GM23338 (cell line): ENCODE measurements around the gene MRPL23. TPM values are rescaled to one million over a fixed set of nuclear protein-coding genes. Genes with fewer than 3 reads are reported as not detected.

Experiments used
- ATAC-seq: fragments of 200-7000 bp; cut with Tn5 transposase; 3 replicates; pipeline ENCODE4 v1.9.1; 2020
- DNase-seq: peaks from one replicate; pipeline ENCODE4 v3.0.0-alpha.2; 2015; ENCODE audit warnings: low spot score
- H2AFZ ChIP-seq: fragments of 200-600 bp; sonication (generic); 2 replicates; pipeline ENCODE4 v1.8.0; 2016; ENCODE audit warnings: antibody characterized with exemption, mild to moderate bottlenecking, moderate library complexity
- H3F3A ChIP-seq: fragments of 200-600 bp; sonication (generic); replicated peaks from 2 replicates; pipeline ENCODE4 v1.8.0; 2017; ENCODE audit warnings: antibody characterized with exemption, mixed run types, low read depth
- H3K27ac ChIP-seq: fragments of 200-600 bp; sonication (generic); 2 replicates; pipeline ENCODE4 v1.6.1; 2016; ENCODE audit warnings: low read depth
- H3K27me3 ChIP-seq: fragments of 200-600 bp; sonication (generic); 2 replicates; pipeline ENCODE4 v1.8.0; 2016; ENCODE audit warnings: mild to moderate bottlenecking, mixed run types, moderate library complexity; ENCODE audit not compliant: insufficient read depth
- H3K36me3 ChIP-seq: fragments of 200-600 bp; sonication (generic); 2 replicates; pipeline ENCODE4 v1.8.0; 2016; ENCODE audit warnings: mild to moderate bottlenecking; ENCODE audit not compliant: insufficient read depth
- H3K4me1 ChIP-seq: fragments of 200-600 bp; sonication (generic); 2 replicates; pipeline ENCODE4 v1.8.0; 2016; ENCODE audit warnings: mild to moderate bottlenecking, moderate library complexity; ENCODE audit not compliant: insufficient read depth
- H3K4me2 ChIP-seq: fragments of 200-600 bp; sonication (generic); 2 replicates; pipeline ENCODE4 v1.7.1; 2017; ENCODE audit warnings: mixed run types
- H3K4me3 ChIP-seq: fragments of 200-600 bp; sonication (generic); 2 replicates; pipeline ENCODE4 v1.6.1; 2016; ENCODE audit warnings: mixed run types
- H3K79me2 ChIP-seq: fragments of 200-600 bp; sonication (generic); replicated peaks from 2 replicates; pipeline ENCODE4 v1.8.0; 2017; ENCODE audit warnings: mild to moderate bottlenecking; ENCODE audit not compliant: insufficient read depth
- H3K9me2 ChIP-seq: fragments of 200-600 bp; sonication (generic); 2 replicates; pipeline ENCODE4 v1.8.0; 2017; ENCODE audit not compliant: insufficient read depth
- H4K20me1 ChIP-seq: fragments of 200-600 bp; sonication (generic); replicated peaks from 2 replicates; pipeline ENCODE4 v1.8.0; 2017; ENCODE audit warnings: mild to moderate bottlenecking; ENCODE audit not compliant: insufficient read depth
- H3K27ac Mint-ChIP-seq: 2 replicates; pipeline ENCODE4 v1.8.0; 2020; ENCODE audit warnings: inconsistent platforms, mild to moderate bottlenecking, moderate library complexity, mixed read lengths
- H3K27me3 Mint-ChIP-seq: 3 replicates; pipeline ENCODE4 v1.8.0; 2022; ENCODE audit warnings: low read depth, mild to moderate bottlenecking, moderate library complexity, mixed read lengths, inconsistent platforms; ENCODE audit not compliant: insufficient read depth, poor library complexity
- H3K36me3 Mint-ChIP-seq: 3 replicates; pipeline ENCODE4 v1.8.0; 2021; ENCODE audit warnings: low read depth, mild to moderate bottlenecking, inconsistent platforms, moderate library complexity, mixed read lengths
- H3K4me1 Mint-ChIP-seq: 3 replicates; pipeline ENCODE4 v1.8.0; 2020; ENCODE audit warnings: mild to moderate bottlenecking, inconsistent platforms, mixed read lengths
- H3K4me3 Mint-ChIP-seq: 3 replicates; pipeline ENCODE4 v1.8.0; 2021; ENCODE audit warnings: moderate library complexity, mild to moderate bottlenecking, inconsistent platforms, mixed read lengths
- H3K9me3 Mint-ChIP-seq: 3 replicates; pipeline ENCODE4 v1.8.0; 2020; ENCODE audit warnings: moderate library complexity, mild to moderate bottlenecking, inconsistent platforms, mixed read lengths
- CREB1 ChIP-seq: fragments of 250-450 bp; sonication (Bioruptor Pico); IDR thresholded peaks from 2 replicates; pipeline ENCODE4 v1.5.0; 2020; ENCODE audit warnings: low read depth, mild to moderate bottlenecking, moderate library complexity
- EZH2 ChIP-seq: fragments of 200-600 bp; sonication (generic); IDR thresholded peaks from one replicate; pipeline ENCODE4 v1.8.0; 2017; ENCODE audit warnings: antibody characterized with exemption, mild to moderate bottlenecking, low read depth; ENCODE audit not compliant: unreplicated experiment
- EZH2phosphoT487 ChIP-seq: fragments of 200-600 bp; sonication (generic); IDR thresholded peaks from one replicate; pipeline ENCODE4 v1.8.1; 2018; ENCODE audit warnings: antibody characterized with exemption; ENCODE audit not compliant: unreplicated experiment
- JUNB ChIP-seq: IDR thresholded peaks from one replicate; pipeline ENCODE4 v1.6.1; 2016; ENCODE audit warnings: antibody characterized with exemption; ENCODE audit not compliant: unreplicated experiment
- NANOG ChIP-seq: IDR thresholded peaks from 2 replicates; pipeline ENCODE4 v1.6.1; 2016; ENCODE audit warnings: antibody characterized with exemption, borderline replicate concordance
- POLR2AphosphoS5 ChIP-seq: IDR thresholded peaks from 2 replicates; pipeline ENCODE4 v1.6.1; 2016; ENCODE audit warnings: antibody characterized with exemption, low read depth
- STAT1 ChIP-seq: IDR thresholded peaks from one replicate; pipeline ENCODE4 v1.6.1; 2016; ENCODE audit warnings: antibody characterized with exemption; ENCODE audit not compliant: unreplicated experiment
- ZNF114 ChIP-seq: fragments of 250-450 bp; sonication (Bioruptor Pico); IDR thresholded peaks from 2 replicates; pipeline ENCODE4 v1.5.0; 2020; ENCODE audit warnings: mild to moderate bottlenecking, moderate library complexity
- ZNF331 ChIP-seq: fragments of 250-450 bp; sonication (Bioruptor Pico); IDR thresholded peaks from 2 replicates; pipeline ENCODE4 v1.5.0; 2020; ENCODE audit warnings: low read depth, mild to moderate bottlenecking, moderate library complexity
- polyA plus RNA-seq: library from polyadenylated mRNA; unstranded; fragments of >200 nt; fragmentation: Nextera tagmentation; extraction: Ambion mirVana; gene quantifications from 2 replicates; pipeline ENCODE4 v1.2.1, GENCODE V29; 2016
- total RNA-seq: library from RNA; depleted of rRNA; stranded (reverse); fragments of >200 nt; shearing (Covaris generic); gene quantifications from 2 replicates; pipeline ENCODE4 v1.2.3, GENCODE V29; 2014
- TF ChIP-seq, protein P1 (sequence below): IDR thresholded peaks from 2 replicates; pipeline ENCODE4 v1.6.1; 2016; ENCODE audit warnings: antibody characterized with exemption
- TF ChIP-seq, protein P2 (sequence below): fragments of 250-450 bp; sonication (Bioruptor Pico); IDR thresholded peaks from 2 replicates; pipeline ENCODE4 v1.5.0; 2020; ENCODE audit warnings: mild to moderate bottlenecking, moderate library complexity
- TF ChIP-seq, protein P3 (sequence below), 2 experiments: fragments of 200-600 bp in 1 of 2; sonication (generic) in 1 of 2; conservative IDR thresholded peaks; 2 replicates each; pipeline versions ENCODE4 v1.5.1 to v1.6.1; 2016 to 2017; ENCODE audit warnings: antibody characterized with exemption in 2 of 2, low read depth in 2 of 2, mild to moderate bottlenecking in 2 of 2, moderate library complexity in 1 of 2

The MRPL23 gene
- total and polyA plus RNA-seq, 2 experiments from 2014 or later = 84.7 to 91.5 TPM

DNA sequence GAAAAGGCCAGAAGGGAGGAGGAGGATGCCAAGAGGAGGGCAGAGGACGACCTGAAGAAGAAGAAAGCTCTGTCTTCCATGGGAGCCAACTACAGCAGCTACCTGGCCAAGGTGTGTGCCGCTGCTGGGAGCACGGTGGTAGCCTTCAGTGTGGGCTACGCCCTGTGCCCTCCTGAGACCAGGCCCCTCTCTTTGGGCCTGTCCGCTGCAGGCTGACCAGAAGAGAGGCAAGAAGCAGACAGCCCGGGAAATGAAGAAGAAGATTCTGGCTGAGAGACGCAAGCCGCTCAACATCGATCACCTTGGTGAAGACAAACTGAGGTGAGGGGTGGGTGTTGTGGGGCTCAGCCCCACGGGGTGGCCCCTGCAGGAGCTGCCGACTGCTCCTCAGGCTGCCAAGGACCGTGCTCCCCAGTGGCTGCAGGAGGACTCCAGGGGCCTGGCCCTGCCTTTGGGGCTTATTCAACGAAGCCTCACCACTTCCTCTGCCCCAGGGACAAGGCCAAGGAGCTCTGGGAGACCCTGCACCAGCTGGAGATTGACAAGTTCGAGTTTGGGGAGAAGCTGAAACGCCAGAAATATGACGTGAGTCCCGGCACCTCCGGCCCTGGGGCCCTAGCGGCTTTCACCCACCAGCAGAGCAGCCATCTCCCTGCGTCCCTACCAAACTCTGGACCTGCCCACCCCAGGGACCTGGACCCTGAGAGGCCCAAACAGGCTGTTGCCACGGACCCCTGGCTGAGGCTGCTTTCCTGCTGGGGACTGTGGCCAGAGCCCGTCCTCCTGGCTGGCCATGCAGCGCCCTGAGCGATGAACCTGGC is 12.6 kb upstream of the MRPL23 start:
- Mint-ChIP-seq H3K36me3 (no peaks in the 10 kb centered on the region), H3K27ac (no peak overlapping the region), H3K4me3 (no peak overlapping the region), H3K9me3 (no peaks in the 10 kb centered on the region), H3K4me1 (peaks cover 7% of the 10 kb centered on the region; the same call in 2 of the 3 replicates), H3K27me3 (peaks cover 17% of the 10 kb centered on the region)
- no peaks in the 10 kb centered on the region for H3K4me1 ChIP-seq
- no peak overlapping the region for H3K4me3 ChIP-seq
- no peaks in the 10 kb centered on the region for H3K79me2 ChIP-seq
- H2AFZ ChIP-seq = no peak overlapping the region
- no peak for ATAC-seq
- no peak overlapping the region for H3K27ac ChIP-seq
- H3K4me2 ChIP-seq = no peak overlapping the region
- H3F3A ChIP-seq = no peaks in the 10 kb centered on the region
- no peaks in the 10 kb centered on the region for H3K9me2 ChIP-seq
- no peaks in the 10 kb centered on the region for H4K20me1 ChIP-seq
- H3K36me3 ChIP-seq = no peaks in the 10 kb centered on the region
- no peaks in the 10 kb centered on the region for H3K27me3 ChIP-seq
- no peak for DNase-seq
- TF ChIP-seq POLR2AphosphoS5 (no peak), ZNF114 (no peak), EZH2phosphoT487 (no peak), JUNB (no peak), CREB1 (CRISPR knock-in tag) (no peak), EZH2 (no peak), NANOG (no peak), ZNF331 (CRISPR knock-in tag) (no peak), STAT1 (no peak)
- TF ChIP-seq, protein P1, sequence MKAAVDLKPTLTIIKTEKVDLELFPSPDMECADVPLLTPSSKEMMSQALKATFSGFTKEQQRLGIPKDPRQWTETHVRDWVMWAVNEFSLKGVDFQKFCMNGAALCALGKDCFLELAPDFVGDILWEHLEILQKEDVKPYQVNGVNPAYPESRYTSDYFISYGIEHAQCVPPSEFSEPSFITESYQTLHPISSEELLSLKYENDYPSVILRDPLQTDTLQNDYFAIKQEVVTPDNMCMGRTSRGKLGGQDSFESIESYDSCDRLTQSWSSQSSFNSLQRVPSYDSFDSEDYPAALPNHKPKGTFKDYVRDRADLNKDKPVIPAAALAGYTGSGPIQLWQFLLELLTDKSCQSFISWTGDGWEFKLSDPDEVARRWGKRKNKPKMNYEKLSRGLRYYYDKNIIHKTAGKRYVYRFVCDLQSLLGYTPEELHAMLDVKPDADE = no peak
- TF ChIP-seq, protein P2, sequence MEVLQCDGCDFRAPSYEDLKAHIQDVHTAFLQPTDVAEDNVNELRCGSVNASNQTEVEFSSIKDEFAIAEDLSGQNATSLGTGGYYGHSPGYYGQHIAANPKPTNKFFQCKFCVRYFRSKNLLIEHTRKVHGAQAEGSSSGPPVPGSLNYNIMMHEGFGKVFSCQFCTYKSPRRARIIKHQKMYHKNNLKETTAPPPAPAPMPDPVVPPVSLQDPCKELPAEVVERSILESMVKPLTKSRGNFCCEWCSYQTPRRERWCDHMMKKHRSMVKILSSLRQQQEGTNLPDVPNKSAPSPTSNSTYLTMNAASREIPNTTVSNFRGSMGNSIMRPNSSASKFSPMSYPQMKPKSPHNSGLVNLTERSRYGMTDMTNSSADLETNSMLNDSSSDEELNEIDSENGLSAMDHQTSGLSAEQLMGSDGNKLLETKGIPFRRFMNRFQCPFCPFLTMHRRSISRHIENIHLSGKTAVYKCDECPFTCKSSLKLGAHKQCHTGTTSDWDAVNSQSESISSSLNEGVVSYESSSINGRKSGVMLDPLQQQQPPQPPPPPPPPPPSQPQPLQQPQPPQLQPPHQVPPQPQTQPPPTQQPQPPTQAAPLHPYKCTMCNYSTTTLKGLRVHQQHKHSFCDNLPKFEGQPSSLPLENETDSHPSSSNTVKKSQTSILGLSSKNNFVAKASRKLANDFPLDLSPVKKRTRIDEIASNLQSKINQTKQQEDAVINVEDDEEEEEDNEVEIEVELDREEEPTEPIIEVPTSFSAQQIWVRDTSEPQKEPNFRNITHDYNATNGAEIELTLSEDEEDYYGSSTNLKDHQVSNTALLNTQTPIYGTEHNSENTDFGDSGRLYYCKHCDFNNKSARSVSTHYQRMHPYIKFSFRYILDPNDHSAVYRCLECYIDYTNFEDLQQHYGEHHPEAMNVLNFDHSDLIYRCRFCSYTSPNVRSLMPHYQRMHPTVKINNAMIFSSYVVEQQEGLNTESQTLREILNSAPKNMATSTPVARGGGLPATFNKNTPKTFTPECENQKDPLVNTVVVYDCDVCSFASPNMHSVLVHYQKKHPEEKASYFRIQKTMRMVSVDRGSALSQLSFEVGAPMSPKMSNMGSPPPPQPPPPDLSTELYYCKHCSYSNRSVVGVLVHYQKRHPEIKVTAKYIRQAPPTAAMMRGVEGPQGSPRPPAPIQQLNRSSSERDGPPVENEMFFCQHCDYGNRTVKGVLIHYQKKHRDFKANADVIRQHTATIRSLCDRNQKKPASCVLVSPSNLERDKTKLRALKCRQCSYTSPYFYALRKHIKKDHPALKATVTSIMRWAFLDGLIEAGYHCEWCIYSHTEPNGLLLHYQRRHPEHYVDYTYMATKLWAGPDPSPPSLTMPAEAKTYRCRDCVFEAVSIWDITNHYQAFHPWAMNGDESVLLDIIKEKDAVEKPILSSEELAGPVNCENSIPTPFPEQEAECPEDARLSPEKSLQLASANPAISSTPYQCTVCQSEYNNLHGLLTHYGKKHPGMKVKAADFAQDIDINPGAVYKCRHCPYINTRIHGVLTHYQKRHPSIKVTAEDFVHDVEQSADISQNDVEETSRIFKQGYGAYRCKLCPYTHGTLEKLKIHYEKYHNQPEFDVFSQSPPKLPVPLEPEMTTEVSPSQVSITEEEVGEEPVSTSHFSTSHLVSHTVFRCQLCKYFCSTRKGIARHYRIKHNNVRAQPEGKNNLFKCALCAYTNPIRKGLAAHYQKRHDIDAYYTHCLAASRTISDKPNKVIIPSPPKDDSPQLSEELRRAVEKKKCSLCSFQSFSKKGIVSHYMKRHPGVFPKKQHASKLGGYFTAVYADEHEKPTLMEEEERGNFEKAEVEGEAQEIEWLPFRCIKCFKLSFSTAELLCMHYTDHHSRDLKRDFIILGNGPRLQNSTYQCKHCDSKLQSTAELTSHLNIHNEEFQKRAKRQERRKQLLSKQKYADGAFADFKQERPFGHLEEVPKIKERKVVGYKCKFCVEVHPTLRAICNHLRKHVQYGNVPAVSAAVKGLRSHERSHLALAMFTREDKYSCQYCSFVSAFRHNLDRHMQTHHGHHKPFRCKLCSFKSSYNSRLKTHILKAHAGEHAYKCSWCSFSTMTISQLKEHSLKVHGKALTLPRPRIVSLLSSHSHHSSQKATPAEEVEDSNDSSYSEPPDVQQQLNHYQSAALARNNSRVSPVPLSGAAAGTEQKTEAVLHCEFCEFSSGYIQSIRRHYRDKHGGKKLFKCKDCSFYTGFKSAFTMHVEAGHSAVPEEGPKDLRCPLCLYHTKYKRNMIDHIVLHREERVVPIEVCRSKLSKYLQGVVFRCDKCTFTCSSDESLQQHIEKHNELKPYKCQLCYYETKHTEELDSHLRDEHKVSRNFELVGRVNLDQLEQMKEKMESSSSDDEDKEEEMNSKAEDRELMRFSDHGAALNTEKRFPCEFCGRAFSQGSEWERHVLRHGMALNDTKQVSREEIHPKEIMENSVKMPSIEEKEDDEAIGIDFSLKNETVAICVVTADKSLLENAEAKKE = no peak
- TF ChIP-seq, protein P3, sequence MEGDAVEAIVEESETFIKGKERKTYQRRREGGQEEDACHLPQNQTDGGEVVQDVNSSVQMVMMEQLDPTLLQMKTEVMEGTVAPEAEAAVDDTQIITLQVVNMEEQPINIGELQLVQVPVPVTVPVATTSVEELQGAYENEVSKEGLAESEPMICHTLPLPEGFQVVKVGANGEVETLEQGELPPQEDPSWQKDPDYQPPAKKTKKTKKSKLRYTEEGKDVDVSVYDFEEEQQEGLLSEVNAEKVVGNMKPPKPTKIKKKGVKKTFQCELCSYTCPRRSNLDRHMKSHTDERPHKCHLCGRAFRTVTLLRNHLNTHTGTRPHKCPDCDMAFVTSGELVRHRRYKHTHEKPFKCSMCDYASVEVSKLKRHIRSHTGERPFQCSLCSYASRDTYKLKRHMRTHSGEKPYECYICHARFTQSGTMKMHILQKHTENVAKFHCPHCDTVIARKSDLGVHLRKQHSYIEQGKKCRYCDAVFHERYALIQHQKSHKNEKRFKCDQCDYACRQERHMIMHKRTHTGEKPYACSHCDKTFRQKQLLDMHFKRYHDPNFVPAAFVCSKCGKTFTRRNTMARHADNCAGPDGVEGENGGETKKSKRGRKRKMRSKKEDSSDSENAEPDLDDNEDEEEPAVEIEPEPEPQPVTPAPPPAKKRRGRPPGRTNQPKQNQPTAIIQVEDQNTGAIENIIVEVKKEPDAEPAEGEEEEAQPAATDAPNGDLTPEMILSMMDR (conservative IDR thresholded peaks at IDR 0.05; ENCODE audit: low read depth in 2 of 2) = no peak
